ENCODE results near the gene MNS1.

- TF ChIP-seq FOSL1 (IDR thresholded peaks at IDR 0.05; ENCODE audit: low read depth), result no peak
- TF ChIP-seq POLR2AphosphoS5 (IDR thresholded peaks at IDR 0.05; ENCODE audit: low read depth, low read length), result no peak
- TF ChIP-seq CTCF (IDR thresholded peaks at IDR 0.05 in 2 of 3, conservative IDR thresholded peaks at IDR 0.05 in 1 of 3; ENCODE audit: borderline replicate concordance in 1 of 3, insufficient read depth in 1 of 3, low read depth in 2 of 3, low read length in 2 of 3), result no peak
- no peak for TF ChIP-seq EZH2 (IDR thresholded peaks at IDR 0.05)
Observed at GRCh38 chr15:56425976-56426375, 39.0 kb downstream of the MNS1 start.

Data from HCT116 (cell line).